ENCODE measurements around the gene LRRC31.

The LRRC31 gene

DNA sequence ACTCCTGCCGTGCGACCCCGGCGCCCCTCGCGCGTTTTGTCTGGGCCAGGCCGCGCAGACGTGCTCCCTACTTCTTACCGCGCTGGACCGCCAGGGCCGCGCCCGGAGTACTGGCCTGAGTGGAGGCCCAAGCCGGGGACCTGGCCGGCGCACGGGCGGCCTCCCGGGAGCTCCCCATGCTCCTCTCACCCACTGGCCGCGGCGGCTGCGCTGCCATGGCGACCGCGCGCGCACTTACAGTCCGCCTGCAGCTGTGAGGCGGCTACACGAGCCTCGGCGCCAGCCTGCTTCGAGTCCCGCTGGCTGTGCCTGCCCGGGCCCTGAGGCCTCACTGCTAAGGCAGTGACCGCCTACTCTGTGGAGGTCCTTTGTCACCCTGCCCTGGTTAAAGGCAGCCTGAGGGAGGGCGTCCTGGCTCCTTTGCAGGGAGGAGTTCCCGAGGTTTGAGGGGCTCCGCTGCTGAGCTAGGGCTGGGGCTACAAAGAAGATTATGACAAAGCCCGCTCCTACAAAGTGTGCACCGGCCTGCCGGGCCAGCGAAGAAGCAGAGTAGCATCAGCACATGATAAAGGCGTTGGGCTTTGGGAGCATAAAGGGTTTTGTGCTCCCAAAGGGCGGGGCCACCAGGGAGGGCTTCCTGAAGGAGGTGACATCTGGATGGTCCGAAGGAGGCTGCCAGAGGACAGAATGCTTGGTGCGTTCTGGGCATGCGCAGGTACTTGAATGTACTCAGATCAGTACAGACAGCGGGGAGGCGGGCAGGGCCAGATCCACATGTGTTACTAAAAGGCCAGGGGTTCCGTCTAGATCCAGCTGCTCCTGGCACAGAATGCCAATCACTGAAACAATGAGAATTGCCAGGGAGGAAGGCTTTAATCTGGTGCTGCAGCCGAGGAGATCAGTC, 57.2 kb downstream of the LRRC31 start, which contains the start of the genes LRRC34 and LRRIQ4:
TSS of gene LRRC34 (minus strand) at position 573 of the 904 bp plus-strand sequence. CDS start at position 217, 356 bp downstream.
TSS of gene LRRIQ4 (plus strand) at position 539 of the 904 bp plus-strand sequence. CDS start 9,052 bp downstream, outside the sequence.
- no peak for DNase-seq

DNA sequence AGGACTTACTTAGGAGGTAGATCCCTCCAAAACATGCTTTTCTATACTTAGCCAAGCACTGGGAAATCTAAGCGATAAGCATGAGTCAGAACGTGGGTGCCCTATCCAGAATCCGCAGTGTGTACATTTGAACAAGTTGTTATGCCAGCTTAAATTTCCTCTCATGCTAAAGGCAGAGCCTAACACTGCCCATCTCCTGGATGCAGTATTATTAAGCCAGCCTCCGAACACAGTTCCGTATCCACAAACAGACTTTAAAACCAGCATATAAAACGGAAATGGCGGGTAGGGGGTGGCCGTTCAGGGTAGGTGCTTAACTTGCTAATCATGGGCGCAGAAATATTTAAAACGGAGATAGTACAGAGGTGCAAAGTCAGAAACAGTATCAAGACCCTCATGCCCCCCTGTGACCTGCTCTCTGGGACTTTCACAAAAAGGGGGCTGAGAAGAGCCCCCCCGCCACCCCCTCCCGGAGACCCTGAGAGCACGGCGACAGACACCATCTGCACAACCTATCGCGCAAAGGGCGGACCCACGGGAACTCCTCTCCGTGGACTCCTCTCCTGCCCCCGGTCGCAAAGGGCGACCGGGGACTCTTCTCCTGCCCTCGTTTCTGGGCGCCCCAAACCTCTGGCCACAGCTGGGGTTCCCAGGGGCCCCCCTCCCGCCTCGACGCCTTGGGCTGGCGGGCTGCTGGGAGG, 58.0 kb downstream of the LRRC31 start:
- no peak for DNase-seq

DNA sequence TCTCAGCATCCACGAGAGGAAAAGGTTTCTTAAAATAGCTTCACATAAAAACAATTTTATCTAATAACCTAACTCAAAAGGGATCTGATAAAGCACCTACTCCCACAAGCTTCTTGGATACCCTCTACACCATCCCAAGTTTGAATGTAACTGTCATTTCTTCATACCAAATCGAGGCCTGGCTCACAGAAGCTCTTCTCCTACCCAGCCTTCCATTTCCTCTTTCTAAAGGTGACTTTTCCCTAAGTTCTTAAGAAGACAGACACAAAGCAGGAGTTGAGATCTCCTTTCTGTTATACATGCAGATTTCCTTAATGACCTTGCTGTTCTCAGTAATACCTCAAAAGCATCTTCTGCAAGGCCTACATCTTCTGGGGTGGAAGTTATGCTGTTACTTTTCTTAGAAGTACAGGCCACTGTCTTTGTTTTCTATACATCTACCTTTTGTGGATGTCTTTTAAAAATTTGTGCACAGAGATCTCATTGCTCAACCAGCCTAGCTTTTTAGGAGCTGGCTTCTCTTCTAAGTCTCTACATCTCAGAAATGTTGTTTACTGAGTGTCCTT, 60.4 kb downstream of the LRRC31 start:
- DNase-seq = no peak

DNA sequence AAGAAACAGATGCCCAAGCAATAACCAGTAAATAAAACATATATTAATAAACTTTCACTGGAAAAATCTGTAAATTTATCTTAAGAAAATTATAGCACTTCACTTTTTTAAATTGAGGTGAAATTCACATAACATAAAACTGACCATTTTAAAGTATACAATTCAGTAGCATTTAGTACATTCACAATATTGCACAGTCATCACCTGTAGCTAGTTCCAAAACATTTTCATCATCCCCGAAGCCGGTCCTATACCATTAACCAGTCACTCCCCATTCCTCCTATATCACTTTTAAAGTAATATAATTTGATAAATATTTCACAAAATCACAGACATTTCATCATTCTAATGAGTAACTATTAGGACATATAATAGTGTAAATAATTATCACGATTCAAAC, 65.1 kb downstream of the LRRC31 start:
- DNase-seq = no peak

DNA sequence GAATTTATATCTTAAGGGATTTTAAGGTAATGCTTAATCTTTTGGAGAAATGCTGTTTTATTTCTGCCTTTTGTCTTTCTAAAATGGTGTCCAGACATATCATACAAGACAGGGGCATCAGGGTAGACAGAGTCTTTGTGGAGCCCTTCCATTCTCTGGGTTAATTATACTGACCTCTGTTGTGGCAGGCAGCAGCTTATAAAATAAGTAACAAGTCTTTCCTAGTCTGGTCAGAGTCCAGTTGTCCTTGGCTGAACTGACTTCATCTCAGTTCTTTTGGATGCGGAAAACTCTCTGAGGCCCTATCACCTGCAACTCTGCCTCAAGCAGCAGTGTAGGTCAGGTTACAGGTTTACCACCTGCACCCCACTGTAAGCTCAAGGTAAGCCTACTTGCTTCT, 77.4 kb downstream of the LRRC31 start:
- DNase-seq = no peak

DNA sequence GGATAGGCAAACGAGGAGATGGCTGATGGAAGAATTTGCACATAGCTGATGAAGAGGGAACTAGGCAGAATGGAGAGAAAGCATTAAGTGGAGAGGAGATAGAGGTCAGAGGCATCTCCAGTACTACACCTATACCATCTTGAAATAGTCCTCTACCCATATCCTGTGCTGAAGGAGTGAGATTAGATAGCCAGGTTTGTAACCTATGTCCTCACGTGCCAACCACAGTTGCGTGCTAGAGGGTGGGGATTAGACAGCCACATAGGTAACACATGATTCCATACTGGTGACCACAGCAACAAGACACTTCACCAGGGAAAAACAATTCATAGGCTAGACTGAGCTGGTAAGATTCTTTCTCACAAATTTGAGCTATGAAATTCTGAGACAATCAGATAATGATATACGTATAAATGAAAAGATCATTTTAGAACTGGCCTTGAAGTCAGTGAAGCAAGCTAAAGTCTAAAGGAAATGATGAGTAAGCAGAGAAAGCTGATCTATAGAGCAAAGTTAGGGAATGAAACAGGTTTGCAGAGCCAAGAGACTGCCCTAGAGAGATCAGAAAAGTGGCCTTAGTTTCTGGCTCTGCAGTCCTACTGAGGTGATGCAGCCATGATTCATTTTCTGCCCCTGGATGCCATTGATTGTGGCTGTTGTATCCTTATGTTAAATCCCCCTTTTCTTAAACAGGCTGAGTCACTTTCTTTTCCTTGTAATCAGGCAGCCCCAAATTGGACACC, 78.9 kb downstream of the LRRC31 start:
- no peak for DNase-seq

DNA sequence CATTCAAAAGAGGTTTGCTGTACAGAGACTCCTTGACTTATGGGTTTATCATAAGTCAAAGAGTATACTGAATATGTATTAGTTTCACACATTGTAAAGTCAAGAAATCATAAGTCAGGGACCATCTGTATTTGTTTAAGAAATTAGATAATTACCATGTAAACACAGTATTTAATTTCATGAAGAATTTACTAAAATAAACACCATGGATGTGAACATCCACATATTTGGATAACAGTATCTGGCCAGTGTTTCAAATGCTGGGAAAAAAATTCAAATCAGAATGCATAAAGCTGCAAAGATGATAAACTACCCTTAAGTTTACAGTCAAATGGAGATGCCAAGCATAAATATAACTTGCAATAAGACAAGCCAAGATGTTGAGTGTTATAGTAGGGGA, 79.5 kb downstream of the LRRC31 start:
- no peak for DNase-seq

Measured in KG1 (cell line).